Neutrophil (primary cell): Measurements from ENCODE around the gene MSANTD4.

Experiments used
- H3K27ac ChIP-seq: fragments of 200-600 bp; sonication (generic); 2 replicates; pipeline ENCODE4 v1.5.1; 2016; ENCODE audit warnings: mild to moderate bottlenecking, moderate library complexity
- H3K27me3 ChIP-seq: fragments of 200-600 bp; sonication (generic); 2 replicates; pipeline ENCODE4 v1.6.0; 2016; ENCODE audit warnings: mild to moderate bottlenecking
- H3K36me3 ChIP-seq: fragments of 200-600 bp; sonication (generic); 2 replicates; pipeline ENCODE4 v1.5.1; 2017
- H3K4me1 ChIP-seq, 2 experiments: fragments of 200-600 bp in 1 of 2; sonication (generic) in 1 of 2; 1 replicate in 1 of 2; 2 replicates in 1 of 2; pipeline versions ENCODE4 v1.5.1 to v1.6.1; 2013 to 2016; ENCODE audit warnings: low read depth in 1 of 2, low read length in 1 of 2, mild to moderate bottlenecking in 1 of 2, moderate library complexity in 1 of 2; ENCODE audit not compliant: control insufficient read depth in 1 of 2, insufficient read depth in 1 of 2
- H3K4me3 ChIP-seq, 2 experiments: fragments of 200-600 bp in 1 of 2; sonication (generic) in 1 of 2; 1 replicate in 1 of 2; 2 replicates in 1 of 2; pipeline ENCODE4 v1.5.1; 2013 to 2016; ENCODE audit warnings: low read depth in 1 of 2, low read length in 1 of 2, mild to moderate bottlenecking in 1 of 2, moderate library complexity in 1 of 2
- H3K9me3 ChIP-seq: fragments of 200-600 bp; sonication (generic); 2 replicates; pipeline ENCODE4 v1.5.1; 2016
- TF ChIP-seq, protein P1 (sequence below): fragments of 200-600 bp; sonication (generic); IDR thresholded peaks from 2 replicates; pipeline ENCODE4 v1.5.1; 2016; ENCODE audit warnings: antibody characterized with exemption

Gene MSANTD4

DNA sequence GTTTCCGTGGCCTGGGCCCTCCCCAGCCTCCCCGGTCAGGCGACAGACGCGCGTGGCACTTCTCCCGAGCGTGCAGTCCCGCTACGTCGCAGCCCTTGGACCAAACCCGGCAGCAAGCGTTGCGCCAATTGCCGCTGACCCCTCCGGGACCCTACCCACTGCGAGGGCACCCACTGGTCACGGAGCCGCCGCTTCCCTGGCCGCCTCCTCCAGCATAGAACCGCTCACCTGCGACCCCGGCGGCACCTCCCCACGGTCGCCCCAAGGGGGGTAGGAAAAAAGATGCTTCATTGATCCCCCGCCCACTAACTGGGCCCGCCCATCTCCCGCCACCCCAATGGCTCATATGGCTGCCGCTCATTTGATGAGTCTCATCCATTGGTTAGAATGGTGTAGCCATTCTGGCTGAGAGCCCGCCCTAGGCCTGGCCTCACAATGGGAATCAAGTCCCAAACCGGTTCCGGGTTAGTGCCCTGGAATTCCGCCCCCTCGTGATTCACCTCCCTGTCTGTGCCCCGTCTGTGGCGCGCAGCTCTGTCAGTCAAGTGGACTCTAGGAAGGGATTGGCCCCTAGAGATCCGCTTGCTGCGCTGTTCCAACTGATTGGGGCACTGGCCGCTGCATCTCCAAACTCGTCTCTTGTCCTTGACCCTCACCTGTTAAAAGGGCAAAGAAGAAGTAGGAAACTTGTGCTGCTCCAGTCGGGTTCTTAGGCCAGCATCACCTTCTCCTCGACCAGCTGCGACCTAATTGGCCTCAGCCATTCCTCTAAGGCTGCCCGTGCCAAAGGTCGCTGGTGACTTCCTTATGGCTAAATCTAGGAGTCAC, at the start of gene MSANTD4:
Gene MSANTD4 (minus strand): TSS at position 274 of the 828 bp plus-strand sequence. CDS start 11,323 bp downstream, outside the sequence.
- Histone ChIP-seq H3K4me3 (peak within 1 kb of the TSS; percentile 64 to 92), H3K4me1 (peaks cover 7 to 17% of the 10 kb centered on the region in 2 experiments), H3K27me3 (no peaks in the 10 kb centered on the region), H3K9me3 (no peaks in the 10 kb centered on the region), H3K27ac (peak within 1 kb of the TSS; percentile 78), H3K36me3 (no peaks in the 10 kb centered on the region)
- TF ChIP-seq, protein P1, sequence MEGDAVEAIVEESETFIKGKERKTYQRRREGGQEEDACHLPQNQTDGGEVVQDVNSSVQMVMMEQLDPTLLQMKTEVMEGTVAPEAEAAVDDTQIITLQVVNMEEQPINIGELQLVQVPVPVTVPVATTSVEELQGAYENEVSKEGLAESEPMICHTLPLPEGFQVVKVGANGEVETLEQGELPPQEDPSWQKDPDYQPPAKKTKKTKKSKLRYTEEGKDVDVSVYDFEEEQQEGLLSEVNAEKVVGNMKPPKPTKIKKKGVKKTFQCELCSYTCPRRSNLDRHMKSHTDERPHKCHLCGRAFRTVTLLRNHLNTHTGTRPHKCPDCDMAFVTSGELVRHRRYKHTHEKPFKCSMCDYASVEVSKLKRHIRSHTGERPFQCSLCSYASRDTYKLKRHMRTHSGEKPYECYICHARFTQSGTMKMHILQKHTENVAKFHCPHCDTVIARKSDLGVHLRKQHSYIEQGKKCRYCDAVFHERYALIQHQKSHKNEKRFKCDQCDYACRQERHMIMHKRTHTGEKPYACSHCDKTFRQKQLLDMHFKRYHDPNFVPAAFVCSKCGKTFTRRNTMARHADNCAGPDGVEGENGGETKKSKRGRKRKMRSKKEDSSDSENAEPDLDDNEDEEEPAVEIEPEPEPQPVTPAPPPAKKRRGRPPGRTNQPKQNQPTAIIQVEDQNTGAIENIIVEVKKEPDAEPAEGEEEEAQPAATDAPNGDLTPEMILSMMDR = peak; percentile 46

- Histone ChIP-seq H3K36me3 (no peaks in the 10 kb centered on the region), H3K4me3 (no peak overlapping the region), H3K27me3 (no peaks in the 10 kb centered on the region), H3K27ac (no peak overlapping the region), H3K4me1 (no peaks in the 10 kb centered on the region), H3K9me3 (no peaks in the 10 kb centered on the region)
- TF ChIP-seq, protein P1 = no peak
These were observed 48.6 kb upstream of the MSANTD4 start for GRCh38 chr11:106070606-106071005.

DNA sequence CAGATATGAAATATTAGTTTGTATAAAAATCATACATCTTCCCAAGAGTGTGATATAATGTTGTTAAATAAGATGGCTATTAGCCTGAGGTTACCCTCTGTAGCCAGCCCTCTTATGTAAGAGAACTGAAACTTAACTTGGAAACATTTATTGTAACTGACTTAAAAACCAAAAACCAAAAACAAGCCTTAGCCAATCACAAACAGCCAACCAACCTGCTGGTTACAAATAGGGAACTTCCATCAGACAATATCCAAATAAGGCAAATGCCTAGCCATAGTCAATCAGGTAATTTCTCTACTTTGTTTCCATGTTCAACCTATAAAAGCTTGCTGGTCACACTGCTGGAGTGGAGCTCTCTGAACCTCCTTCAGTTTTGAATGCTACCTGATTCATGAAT, 41.0 kb upstream of the MSANTD4 start:
- H3K36me3 ChIP-seq = no peaks in the 10 kb centered on the region
- no peaks in the 10 kb centered on the region for H3K27me3 ChIP-seq
- no peaks in the 10 kb centered on the region for H3K9me3 ChIP-seq
- no peak overlapping the region for H3K4me3 ChIP-seq
- TF ChIP-seq, protein P1 = no peak
- no peak overlapping the region for H3K27ac ChIP-seq
- H3K4me1 ChIP-seq = no peaks in the 10 kb centered on the region

GRCh38 chr11:106061954-106062949, 40.2 kb upstream of the MSANTD4 start:
- Histone ChIP-seq H3K9me3 (no peaks in the 10 kb centered on the region), H3K4me3 (no peak overlapping the region), H3K36me3 (no peaks in the 10 kb centered on the region), H3K4me1 (no peaks in the 10 kb centered on the region), H3K27me3 (no peaks in the 10 kb centered on the region), H3K27ac (no peak overlapping the region)
- TF ChIP-seq, protein P1 = no peak

DNA sequence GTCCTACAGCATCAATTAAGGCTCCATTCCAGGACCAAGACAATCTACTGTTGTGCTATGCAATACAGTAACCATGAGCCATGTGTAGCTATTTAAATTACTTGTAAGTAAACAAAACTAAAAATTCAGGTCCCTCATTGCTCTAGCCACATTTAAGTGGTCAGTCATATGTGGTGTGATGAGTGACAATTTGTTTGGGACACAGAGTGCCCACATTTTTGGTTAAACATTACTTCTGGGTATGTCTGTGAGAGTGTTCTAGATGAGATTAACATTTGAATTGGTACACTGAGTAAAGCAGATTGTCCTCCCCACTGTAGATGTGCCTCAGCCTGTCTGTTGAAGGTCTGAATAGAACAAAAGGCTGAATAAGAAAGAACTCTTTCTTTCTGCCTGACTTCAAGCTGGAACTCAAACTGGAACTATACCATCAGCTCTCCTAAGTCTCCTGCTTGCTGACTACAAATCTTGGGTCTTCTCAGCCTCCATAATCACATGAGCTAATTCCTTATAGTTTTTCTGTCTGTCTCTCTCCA, 39.3 kb upstream of the MSANTD4 start:
- H3K4me1 ChIP-seq = no peaks in the 10 kb centered on the region
- no peak overlapping the region for H3K27ac ChIP-seq
- no peaks in the 10 kb centered on the region for H3K27me3 ChIP-seq
- no peaks in the 10 kb centered on the region for H3K9me3 ChIP-seq
- no peaks in the 10 kb centered on the region for H3K36me3 ChIP-seq
- no peak overlapping the region for H3K4me3 ChIP-seq
- TF ChIP-seq, protein P1 = no peak
